NOMO-1 (cell line): Measurements from ENCODE around the gene FAM184A.

Experiments used
- DNase-seq, 2 experiments: peaks; one replicate each; lab custom pipeline; 2025; ENCODE audit not compliant: unreplicated experiment in 2 of 2; lab: John Stamatoyannopoulos, UW

The FAM184A gene

DNA sequence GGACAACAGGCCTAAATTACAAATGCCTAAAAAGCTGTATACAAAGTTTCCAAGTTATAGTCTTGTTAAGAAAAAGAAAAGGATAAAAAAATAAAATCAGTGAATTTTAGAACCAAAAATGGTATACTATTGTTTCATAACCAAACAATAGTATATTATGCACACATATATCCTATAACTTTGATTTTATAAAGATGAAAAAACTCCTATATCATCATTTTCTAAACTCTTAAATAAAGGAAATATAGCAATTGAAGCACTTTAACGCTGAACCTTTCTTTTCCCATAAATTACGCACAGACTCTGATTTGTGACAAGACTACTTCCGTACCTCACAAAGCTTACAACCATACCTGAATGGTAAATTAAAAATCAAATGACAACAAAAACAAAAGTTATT is 107.6 kb downstream of the FAM184A start:
- DNase-seq, result no peak

DNA sequence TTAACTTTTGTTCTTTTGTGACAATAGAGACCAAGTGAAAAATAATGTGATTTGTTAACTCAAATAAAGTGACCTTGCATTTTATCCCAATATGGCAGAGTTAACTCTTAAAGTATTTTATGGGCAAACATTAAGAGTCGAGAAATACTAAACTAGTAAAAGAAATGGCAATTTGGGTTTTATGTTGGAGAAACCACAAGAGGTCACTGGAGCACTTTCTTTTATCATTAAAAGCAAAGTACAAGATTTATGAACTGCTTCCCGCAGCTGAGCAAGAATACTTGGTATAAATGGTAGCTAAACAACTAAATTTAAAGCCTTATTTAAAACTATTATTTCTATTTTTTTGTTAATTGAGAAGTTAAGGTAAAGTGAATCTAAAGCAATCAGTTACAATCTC is 110.0 kb downstream of the FAM184A start:
- DNase-seq, result peak in 1 of 2 experiments; percentile 7

DNA sequence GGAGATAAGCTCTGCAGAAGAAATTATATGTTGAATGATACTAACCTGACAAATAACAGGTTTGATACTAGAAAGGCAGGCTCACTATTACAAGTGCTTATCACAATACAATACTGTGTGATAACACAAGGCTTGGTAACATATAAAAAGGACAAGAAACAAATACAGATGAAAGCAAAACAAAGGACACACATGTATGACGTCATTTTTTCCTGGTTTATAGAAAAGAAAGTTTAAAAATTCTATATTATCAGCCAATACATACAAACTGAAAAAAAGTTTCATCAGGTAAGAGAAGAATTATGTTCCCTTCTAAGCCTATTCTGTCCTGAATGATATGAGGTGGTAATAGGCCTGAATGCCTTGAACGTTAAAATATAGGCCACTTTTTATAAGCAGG is 111.2 kb downstream of the FAM184A start:
- DNase-seq, result no peak

DNA sequence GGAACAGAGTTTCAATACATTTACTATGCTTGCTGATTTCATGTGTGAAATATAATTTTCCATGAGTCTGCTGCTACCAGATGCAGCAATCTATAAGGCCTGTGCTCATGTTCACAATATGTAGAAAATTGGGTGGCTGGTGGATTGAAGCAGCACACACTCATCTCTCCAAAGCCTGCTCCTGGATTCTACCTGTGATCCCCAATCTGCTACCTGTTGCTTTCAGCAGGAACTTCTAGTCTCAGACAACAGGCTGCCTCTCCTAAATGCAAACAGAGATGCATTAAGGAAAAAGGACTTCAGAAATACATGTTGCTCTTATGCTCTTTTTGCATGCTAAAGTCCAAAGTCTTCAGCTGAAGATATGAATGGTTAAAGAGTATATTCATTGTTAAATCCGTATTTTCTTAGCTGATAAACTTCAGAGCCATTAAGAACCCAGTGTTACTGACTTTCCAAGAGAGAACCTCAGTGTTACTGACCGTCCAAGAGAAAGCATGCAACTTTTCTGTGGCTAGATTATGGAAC is 112.6 kb downstream of the FAM184A start:
- no peak for DNase-seq

DNA sequence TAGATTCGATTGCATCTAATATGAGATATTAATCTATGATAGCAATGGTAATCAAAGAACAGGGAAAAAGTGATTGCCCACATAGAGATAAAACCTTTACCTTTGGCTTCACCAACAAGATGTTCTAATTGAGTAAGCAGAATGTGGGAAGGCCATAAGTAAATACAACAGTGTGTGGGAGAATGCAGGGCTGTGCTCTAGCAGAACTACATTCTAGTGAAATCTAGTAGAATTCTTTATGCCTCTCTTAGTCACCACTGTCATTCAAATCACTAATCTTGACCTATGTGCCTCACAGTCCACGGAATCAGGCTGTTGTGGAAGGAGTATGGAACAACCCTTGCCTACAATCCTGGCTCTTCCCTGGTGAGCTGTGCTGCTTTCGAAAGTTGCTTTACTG is 113.1 kb downstream of the FAM184A start:
- no peak for DNase-seq

DNA sequence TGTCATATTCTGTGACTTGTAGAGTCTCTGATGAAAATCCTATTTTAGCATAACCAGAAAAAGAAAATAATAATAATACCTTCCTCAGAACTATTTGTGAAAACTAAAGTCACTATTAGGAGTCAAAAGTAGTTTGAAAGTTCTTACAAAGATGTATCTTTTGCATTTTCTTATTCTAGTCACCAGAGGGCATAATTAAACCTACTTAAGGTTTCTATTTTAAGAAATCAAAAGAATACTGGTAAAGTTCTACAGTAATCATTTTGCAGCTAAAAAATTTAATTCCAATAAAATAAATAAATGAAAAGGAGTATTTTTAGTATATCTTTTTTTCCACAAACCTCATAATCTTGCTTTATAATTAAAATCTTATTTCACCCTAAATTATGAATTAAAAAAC is 115.5 kb downstream of the FAM184A start:
- peak in 1 of 2 experiments; percentile 12 for DNase-seq

DNA sequence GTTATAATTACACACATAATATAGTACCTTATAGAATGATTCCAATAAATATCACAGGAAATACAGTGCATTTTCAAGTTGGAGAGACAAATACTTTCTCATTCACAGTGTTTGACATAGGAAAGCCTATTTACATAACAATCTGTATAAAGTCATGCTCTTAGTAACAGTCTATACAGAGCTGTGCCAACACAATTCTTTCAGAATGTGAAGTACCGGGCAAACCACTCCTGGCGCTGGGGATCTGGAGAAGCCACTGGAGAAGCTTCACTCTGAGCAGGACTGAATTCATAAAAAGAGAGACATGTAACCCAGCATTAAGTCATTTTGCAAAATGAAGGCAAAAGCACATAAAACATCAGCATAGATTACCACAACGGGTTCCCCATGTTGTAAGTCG is 118.6 kb downstream of the FAM184A start:
- DNase-seq, result no peak

DNA sequence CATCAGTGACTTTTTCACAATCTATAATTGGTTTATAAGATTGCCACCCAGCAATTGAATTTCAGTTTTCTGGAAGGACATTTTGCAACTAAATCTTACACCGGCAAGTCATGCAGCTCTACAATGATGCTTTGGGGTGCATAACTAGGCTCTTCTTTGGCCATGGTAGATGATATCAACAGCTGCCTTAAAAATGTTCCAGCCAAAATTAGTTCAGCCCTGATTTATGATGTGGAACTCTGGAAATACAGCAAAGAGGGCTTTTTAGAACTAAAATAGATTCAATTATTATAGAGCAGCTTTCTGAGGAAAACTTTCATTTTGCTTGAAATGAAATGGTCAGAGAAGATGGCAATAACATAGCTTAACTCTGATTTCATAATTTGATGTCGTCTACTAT is 125.1 kb downstream of the FAM184A start:
- no peak for DNase-seq

DNA sequence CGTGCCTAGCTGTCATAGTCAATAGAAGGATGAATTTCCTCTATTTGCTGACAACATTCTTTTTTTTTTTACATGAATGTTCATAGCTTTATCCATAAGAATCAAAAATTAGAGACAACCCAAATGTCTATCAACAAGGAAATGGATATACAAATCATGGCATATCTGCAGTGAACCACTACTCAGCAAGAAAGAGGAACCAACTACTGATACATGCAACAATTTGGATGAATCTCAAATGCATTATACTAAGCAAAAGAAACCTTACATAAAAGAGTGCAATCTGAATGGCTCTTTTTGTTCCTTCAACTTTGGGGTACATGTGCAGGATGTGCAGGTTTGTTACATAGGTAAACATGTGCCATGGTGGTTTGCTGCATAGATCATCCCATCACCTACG is 125.8 kb downstream of the FAM184A start:
- DNase-seq, result no peak

DNA sequence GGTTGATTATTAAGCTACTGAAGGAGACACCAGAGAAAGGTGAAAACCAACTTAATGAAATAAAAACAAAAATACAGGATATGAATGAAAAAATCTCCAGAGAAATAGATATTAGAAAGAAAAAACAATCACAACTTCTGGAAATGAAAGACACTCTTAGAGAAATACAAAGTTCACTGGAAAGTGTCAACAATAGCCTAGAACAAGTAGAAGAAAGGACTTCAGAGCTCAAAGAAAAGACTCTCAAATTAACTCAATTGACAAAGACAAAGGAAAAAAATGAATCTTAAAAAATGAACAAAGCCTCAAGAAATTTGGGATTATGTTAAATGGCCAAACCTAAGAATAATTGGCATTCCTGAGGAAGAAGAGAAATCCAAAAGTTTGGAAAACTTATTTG is 133.2 kb downstream of the FAM184A start:
- no peak for DNase-seq

DNA sequence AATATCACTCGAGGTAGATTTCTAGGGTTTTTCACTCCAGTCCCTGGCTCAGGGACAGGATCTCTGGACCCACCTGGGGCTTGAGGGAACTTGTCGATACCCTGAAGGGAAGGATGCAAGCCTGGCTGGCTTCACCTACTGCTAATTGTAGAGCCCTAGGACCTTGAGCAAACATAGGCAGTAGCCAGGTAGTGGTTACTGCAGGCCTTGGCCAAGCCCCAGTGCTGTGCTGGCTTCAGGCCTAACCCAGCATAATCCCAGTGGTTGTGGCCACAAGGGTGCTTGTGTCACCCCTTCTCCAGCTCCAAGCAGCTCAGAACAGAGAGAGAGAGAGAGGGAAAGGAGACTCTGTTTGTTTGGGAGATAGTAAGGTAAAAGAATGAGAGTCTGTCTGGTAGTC is 137.7 kb downstream of the FAM184A start:
- DNase-seq, result no peak

DNA sequence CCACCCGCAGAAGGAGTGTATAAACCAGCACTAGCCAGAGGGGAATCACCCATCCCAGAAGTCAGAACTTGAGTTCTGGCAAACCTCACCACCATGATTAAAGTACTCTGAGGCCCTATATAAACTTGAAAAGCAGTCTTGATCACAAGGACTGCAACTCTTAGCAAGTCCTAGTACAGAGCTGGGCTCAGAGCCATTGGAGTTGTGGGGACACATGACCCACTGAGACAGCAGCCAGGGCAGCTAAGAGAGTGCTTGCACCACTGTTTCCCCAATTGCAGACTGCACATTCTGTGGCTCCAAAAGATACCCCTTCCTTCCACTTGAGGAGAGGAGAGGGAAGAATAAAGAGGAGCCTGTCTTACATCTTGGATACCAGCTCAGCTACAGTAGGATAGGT is 138.8 kb downstream of the FAM184A start:
- DNase-seq, result no peak

DNA sequence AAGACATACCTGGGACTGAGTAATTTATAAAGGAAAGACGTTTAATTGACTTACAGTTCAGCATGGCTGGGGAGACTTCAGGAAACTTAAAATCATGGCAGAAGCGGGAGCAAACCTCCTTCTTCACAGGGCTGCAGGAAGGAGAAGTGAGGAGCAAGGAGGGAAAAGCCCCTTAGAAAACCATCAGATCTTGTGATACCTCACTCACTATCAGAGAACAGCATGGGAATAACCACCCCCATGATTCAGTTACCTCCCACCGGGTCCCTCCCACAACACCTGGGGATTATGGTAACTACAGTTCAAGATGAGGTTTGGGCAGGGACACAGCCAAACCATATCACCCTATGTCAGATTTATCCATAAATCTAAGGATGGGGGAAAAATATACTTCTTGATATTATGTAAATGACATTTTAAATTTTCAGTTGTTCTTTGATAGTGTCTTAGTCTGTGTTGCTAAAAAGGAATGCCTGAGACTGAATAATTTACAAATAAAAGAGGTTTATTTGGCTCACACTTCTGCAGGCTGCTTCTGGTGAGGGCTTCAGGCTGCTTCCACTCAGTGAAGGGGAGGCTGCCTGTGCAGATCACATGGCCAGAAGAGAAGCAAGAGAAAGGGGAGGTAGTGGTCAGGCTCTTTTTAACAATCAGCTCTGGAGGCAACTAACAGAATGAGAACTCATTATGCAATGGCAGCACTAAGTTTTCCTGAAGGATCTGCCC is 142.3 kb downstream of the FAM184A start:
- DNase-seq, result no peak

DNA sequence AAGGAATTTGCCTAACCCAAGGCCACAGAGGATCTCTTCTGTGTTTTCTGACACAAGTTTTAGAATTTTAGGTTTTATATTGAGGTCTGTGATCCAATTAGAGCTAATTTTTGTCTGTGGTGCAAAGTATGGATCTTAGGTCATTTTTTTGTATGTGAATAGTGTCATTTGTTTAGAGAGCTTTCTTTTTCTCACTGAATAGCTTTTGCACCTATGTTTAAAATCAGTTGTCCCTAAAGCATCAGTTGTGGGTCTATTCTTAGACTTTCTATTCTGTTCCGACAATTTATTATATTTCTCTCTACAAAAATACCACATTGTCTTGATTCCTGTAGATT is 143.2 kb downstream of the FAM184A start:
- no peak for DNase-seq

DNA sequence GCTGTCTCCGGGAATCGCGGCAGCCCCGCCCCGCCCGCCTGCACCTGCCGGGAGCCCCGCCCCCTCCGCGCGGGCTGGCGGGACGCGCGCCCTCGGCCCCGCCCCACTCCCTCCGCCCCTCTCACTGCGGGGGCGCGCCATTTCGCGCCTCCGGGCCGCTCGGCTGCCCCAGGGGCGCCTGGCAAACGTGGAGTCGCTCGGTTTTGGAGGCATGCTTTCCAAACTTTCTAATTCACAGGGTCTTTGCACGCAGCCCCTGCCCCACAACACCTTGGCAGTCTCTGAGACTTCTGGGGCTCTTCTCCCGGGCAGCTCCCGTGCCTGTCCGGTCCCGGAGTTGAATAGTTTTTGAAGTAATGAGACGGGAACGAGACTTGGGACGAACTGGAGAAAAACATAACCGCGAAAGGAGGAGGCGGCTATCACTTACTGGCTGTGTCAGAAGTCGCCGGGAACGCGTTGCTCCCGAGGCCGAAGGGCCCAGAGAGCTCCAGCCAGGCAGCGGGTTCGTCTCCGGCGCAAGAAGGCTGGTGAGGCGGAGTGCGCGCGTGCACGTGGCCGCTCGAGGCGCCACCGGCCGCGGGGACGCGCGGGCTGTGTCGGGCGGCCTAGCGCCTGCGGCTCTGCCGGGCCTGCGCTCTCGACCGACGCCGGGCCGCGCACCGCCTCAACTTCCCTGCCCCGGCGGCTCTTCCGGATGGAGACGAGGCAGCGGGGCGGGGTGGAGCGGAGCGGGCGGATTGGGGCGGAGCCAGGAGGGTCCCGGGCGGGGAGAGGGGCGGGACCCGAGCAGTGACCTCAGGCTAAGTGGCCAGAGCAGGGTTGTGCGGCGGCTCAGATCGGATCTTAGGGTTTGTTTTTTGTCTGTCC is 143.8 kb downstream of the FAM184A start, which contains the start of gene MCM9:
MCM9 (minus strand) TSS at position 699 of the 870 bp plus-strand sequence. CDS start 3,436 bp downstream, outside the sequence.
- DNase-seq, result peak; percentile 92 to 94

DNA sequence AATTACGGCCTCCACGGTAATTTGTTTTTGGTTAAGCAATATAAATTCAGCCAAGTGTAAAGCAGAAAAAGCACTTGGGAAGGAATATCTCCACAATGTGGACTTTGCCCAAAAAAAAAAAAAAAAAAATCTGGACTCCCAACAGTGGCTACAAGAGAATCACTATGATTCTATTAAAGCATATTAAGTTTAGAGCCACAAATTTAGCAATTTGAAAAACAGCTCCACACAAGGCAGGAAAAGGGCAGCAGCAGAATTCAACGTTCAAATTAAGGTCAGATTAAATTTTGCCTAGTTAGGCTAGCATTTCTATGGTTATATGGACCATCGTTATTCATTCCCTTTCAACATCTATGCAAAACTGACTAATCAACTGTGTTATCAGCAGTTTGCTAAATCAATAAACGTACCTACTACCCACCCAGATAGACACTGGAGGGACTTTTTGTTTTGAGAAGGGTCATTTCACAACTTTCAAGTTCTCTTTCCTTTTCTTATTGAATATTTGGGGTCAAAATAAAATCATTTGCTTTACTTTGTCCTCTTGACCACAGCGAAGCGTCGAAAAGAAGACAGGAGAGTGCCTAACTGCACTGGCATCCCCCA is 144.5 kb downstream of the FAM184A start:
- peak in 1 of 2 experiments; percentile 52 for DNase-seq

DNA sequence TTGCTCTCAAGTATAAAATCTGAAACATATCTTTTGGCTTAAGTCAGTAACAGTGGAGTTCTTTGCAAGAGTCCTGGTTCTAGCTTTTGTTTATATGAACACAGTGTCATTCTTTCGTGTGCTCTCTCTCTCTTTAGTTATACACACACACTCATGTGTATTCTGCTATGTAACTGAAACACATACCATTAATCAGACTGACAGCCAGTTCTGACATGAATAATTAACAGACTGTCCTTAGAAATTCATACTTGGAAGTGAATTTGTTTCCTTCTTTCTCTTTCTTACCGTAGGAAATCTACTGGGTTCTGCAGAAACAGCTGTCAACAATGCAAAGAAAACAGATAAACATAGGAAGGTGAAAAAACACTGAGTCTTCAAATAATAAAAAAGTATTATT is 146.0 kb downstream of the FAM184A start:
- no peak for DNase-seq

DNA sequence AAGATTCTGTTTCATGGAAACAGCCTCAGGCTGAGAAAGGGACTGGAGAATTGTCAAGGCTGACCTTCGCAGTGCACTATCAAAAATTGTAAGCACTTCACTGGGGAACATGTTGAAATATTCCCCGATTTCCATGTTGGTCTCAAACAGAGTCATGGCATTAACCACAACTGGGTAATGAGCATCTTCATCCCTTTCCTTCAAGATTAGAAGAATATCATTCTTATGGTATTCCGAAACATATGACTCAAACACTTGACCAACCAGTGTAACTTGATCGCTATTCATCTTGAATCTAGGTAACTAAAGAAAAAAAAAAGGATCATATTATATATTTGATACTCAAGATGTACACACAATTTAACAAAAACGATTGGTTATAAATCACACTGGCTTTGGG is 147.0 kb downstream of the FAM184A start:
- DNase-seq, result no peak

DNA sequence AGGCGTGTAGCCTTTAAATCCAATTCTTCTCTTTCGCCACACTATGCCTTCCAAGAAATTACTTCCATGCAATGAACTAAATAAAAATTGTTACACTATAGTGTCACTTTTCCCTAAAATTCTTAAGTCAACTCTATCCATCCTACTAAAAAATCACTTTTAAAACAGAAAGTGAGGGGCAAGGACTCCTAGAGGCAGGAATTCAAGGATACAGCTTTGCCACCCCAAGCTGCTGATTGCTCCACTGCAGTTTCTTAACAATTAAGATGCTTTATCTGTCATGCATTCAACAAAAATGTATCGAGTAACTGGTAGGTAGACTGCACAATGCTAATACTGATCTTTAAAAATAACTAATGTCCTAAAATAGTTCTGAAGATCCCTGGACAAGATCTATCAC is 147.8 kb downstream of the FAM184A start:
- DNase-seq, result no peak

DNA sequence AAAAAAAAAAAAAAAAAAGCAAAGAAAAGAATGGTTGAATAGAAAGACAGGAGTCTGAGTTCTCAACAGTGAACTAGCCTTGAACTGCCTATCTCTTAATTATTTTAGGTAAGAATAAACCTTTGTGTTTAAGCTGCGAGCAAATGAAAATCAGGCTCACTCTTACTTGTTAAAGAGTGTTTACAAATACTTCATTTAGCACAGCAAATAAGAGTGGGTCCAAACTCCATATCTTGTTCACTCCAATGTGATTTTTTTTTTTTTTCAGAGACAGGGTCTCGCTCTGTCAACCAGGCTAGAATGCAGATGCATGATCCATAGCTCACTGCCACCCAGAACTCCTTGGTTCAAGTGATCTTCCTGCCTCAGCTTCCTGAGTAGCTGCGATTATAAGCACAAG is 155.4 kb downstream of the FAM184A start:
- no peak for DNase-seq

DNA sequence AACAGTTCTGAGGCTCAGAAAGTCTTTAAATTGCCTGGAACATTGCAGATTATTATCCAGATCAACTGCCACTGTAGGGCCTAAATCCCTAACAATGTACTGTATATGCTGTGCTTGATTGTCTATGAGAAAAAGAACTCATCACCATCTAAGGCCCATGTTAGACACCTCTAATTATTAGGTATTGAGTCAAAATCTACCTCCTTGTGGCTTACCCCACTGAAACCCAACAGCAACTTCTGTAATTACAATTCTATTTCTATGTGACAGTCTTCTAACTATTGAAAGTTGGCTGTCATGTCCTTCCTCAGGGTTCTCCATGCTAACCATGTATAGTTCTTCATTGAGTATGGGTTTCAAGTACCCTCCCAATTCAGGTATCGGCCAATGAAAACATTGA is 157.4 kb downstream of the FAM184A start:
- no peak for DNase-seq
